HT1080 (cell line): Measurements from ENCODE around the gene HBZ. TPM values are rescaled to one million over a fixed set of nuclear protein-coding genes. Genes with fewer than 3 reads are reported as not detected.

Source experiments
- small RNA-seq: library from RNA; depleted of rRNA; stranded (forward); fragments of <200 nt; gene quantifications from one replicate; pipeline ENCODE3, GENCODE V24; 2014
- total RNA-seq: library from RNA; depleted of rRNA; stranded (reverse); fragments of >200 nt; shearing (Covaris generic); gene quantifications from 2 replicates; pipeline ENCODE4 v1.2.3, GENCODE V29; 2014; rRNA removed

Gene HBZ
- total RNA-seq, 1 experiment from 2014 or later, result not detected

Small RNA genes within 50 kb of the gene (small RNA-seq; reads per million reads assigned to genes)
- not detected for gene RF00019

Other genes with a start within 250 kb of the HBZ start
- gene POLR3K, start 99.0 kb upstream of the HBZ start, total RNA-seq, result 18.2 and 21.6 TPM in 2 replicates
- gene SNRNP25, start 98.8 kb upstream of the HBZ start, total RNA-seq, result 35.6 and 43.3 TPM in 2 replicates
- 18.0 and 21.4 TPM in 2 replicates for gene RHBDF1, start 80.0 kb upstream of the HBZ start, total RNA-seq
- gene MPG, start 74.4 kb upstream of the HBZ start, total RNA-seq, result 198 and 210 TPM in 2 replicates
- 6.0 and 13.6 TPM in 2 replicates for gene NPRL3, start 14.0 kb upstream of the HBZ start, total RNA-seq
- not detected in 2 replicates for gene HBM, start 13.3 kb downstream of the HBZ start, total RNA-seq
- gene HBA2, start 20.2 kb downstream of the HBZ start, total RNA-seq, result not detected in 2 replicates
- not detected in 2 replicates for gene HBA1, start 24.0 kb downstream of the HBZ start, total RNA-seq
- 2.0 and 3.6 TPM in 2 replicates for gene HBQ1, start 27.8 kb downstream of the HBZ start, total RNA-seq
- gene LUC7L, start 76.8 kb downstream of the HBZ start, total RNA-seq, result 69.2 and 73.3 TPM in 2 replicates
- gene FAM234A, start 82.2 kb downstream of the HBZ start, total RNA-seq, result 37.9 and 43.5 TPM in 2 replicates
- 0.07 TPM in 1 of 2 replicates, not detected in the other for gene RGS11, start 123.3 kb downstream of the HBZ start, total RNA-seq
- 0.07 TPM in 1 of 2 replicates, not detected in the other for gene ARHGDIG, start 127.9 kb downstream of the HBZ start, total RNA-seq
- gene PDIA2, start 130.5 kb downstream of the HBZ start, total RNA-seq, result 1.2 TPM in 1 of 2 replicates, not detected in the other
- gene AXIN1, start 200.1 kb downstream of the HBZ start, total RNA-seq, result 23.4 and 24.5 TPM in 2 replicates
- 206 and 251 TPM in 2 replicates for gene MRPL28, start 217.9 kb downstream of the HBZ start, total RNA-seq
- 53.3 and 67.0 TPM in 2 replicates for gene PGAP6, start 229.3 kb downstream of the HBZ start, total RNA-seq
- 135 and 140 TPM in 2 replicates for gene NME4, start 244.6 kb downstream of the HBZ start, total RNA-seq
- gene DECR2, start 249.2 kb downstream of the HBZ start, total RNA-seq, result 8.9 and 11.5 TPM in 2 replicates